Fibroblast of skin of abdomen (primary cell): ENCODE results near the gene PRSS48.
A peak's percentile ranks its signal among the peaks of the same experiment; 100 is the strongest.
"Not testable (repeated sequence)": the region's sequence is repeated elsewhere in the genome, so short reads cannot be mapped to it uniquely, and the experiment has no call there.

Source experiments
- DNase-seq: peaks from one replicate; pipeline ENCODE4 v3.0.0-alpha.2; 2013

PRSS48 gene

GRCh38 chr4:151263455-151263854 is 13.5 kb upstream of the PRSS48 start:
- no peak for DNase-seq

GRCh38 chr4:151266497-151266896 is 10.5 kb upstream of the PRSS48 start:
- peak; percentile 6 for DNase-seq

- DNase-seq: no peak
These were observed 9.9 kb upstream of the PRSS48 start for GRCh38 chr4:151267104-151267503.

GRCh38 chr4:151267822-151268535 is 9.0 kb upstream of the PRSS48 start:
- no peak for DNase-seq

GRCh38 chr4:151268905-151269304 is 8.1 kb upstream of the PRSS48 start:
- DNase-seq: not testable (repeated sequence)

GRCh38 chr4:151284534-151285245 is 7.7 kb downstream of the PRSS48 start:
- no peak for DNase-seq

- no peak for DNase-seq
These were observed 10.4 kb downstream of the PRSS48 start for GRCh38 chr4:151287409-151287808.

- DNase-seq: peak; percentile 30
These were observed 14.5 kb downstream of the PRSS48 start for GRCh38 chr4:151291485-151291884.

- DNase-seq: no peak
These were observed 15.1 kb downstream of the PRSS48 start for GRCh38 chr4:151292038-151292437.

GRCh38 chr4:151294833-151295496 is 18.0 kb downstream of the PRSS48 start:
- DNase-seq: no peak

GRCh38 chr4:151296227-151296626 is 19.3 kb downstream of the PRSS48 start:
- no peak for DNase-seq

- DNase-seq: no peak
These were observed 20.2 kb downstream of the PRSS48 start for GRCh38 chr4:151297170-151297569.

GRCh38 chr4:151302432-151302831 is 25.5 kb downstream of the PRSS48 start:
- DNase-seq: peak; percentile 75

GRCh38 chr4:151304226-151304625 is 27.3 kb downstream of the PRSS48 start:
- DNase-seq: peak; percentile 10

- no peak for DNase-seq
These were observed 27.8 kb downstream of the PRSS48 start for GRCh38 chr4:151304755-151305154.

- no peak for DNase-seq
These were observed 33.3 kb downstream of the PRSS48 start for GRCh38 chr4:151310124-151310728.

- DNase-seq: no peak
These were observed 36.5 kb downstream of the PRSS48 start for GRCh38 chr4:151313306-151314009.

- DNase-seq: no peak
These were observed 37.0 kb downstream of the PRSS48 start for GRCh38 chr4:151314010-151314355.

- DNase-seq: no peak
These were observed 37.5 kb downstream of the PRSS48 start for GRCh38 chr4:151314479-151314878.

- DNase-seq: peak; percentile 23
These were observed 38.4 kb downstream of the PRSS48 start for GRCh38 chr4:151315212-151315886.

- DNase-seq: no peak
These were observed 39.7 kb downstream of the PRSS48 start for GRCh38 chr4:151316645-151317044.
